GM21381 (cell line): Measurements from ENCODE around the gene SLC9C2.
"Not testable (repeated sequence)": the region's sequence is repeated elsewhere in the genome, so short reads cannot be mapped to it uniquely, and the experiment has no call there.

Source experiments
- ATAC-seq: cut with Tn5 transposase; IDR thresholded peaks from one replicate; pipeline ENCODE4 v1.9.1; 2021; ENCODE audit warnings: mild to moderate bottlenecking, moderate library complexity; ENCODE audit not compliant: unreplicated experiment

Gene SLC9C2

DNA sequence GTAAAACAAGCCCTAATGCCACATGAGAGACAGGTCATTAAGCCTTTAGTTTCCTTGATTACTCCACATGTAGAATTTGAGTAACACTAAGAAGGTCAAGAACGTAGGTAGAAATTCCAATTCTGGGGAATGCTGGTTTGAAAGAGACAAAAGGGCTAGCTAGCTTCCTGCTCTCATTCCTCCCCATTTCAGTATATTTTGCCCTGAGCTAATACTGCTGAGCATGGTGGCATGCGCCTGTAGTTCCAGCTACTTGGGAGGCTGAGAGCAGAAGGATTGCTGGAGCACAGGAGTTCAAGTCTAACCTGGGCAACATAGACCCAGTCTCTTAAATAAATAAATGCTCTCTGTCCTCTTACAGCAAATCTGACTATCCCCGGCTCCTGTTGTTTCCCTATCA is 112.9 kb downstream of the SLC9C2 start:
- ATAC-seq = no peak

GRCh38 chr1:173489149-173489600 is 113.7 kb downstream of the SLC9C2 start:
- no peak for ATAC-seq

DNA sequence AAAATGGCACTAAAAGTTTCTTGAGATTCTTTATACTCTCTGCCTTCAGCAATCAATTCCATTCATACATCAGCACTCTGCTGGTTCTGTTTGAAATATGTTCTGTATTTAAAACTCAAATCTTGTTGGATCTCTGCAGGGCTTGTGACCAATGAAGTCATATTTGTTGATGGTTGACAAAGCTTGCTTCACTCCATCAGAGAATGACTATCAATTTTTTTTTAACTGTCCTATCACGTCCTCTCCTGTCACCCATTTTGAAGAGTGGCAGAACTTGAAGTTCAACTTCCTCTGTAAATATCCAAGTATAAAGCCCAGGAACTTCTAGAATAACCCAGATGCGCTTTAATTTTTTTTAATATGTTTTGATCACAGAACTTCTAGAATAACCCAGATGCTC is 114.9 kb downstream of the SLC9C2 start:
- no peak for ATAC-seq

GRCh38 chr1:173485401-173485800 is 117.5 kb downstream of the SLC9C2 start:
- ATAC-seq = no peak

GRCh38 chr1:173484276-173484675 is 118.6 kb downstream of the SLC9C2 start:
- ATAC-seq = no peak

DNA sequence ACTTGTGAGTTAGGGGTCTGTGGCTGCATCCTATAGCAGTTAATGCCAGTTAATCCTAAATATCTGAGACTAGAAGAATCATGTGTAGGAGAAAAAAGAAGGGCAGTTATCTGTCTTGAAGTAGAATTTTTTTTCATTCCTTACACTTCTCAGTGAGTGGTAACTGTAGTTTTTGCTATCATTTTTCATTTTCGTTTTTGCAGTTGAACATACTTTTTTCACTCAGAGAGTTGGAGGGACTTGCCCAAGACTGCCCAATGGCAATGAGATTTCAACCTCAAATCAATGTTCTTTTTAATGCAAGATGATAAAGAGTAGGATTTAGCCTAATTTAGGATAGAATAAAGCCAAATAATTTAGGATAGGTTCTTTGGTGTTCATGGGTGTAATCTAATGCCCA is 120.2 kb downstream of the SLC9C2 start:
- no peak for ATAC-seq

DNA sequence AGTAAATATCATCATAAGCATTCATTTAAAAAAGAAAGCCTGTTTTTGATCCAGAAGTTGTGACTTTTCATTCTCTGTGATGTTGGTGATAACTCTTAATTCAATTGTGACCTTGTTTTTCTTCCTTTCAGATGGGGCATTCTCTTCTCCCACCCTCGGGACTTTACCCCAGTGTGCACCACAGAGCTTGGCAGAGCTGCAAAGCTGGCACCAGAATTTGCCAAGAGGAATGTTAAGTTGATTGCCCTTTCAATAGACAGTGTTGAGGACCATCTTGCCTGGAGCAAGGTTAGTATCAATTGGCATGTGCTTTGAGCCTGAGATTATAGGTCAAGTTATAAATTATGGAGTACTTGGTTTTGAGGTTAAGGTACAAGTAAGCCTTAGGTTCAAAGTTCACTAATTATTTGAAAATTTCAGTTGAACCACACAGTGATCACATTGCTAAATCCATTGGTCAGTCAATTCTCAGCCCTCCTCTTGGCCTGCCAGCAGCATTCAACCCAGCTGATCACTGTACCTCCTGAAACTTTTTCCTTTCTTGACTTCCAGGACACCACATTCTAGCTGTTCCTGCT is 121.6 kb downstream of the SLC9C2 start:
- no peak for ATAC-seq

DNA sequence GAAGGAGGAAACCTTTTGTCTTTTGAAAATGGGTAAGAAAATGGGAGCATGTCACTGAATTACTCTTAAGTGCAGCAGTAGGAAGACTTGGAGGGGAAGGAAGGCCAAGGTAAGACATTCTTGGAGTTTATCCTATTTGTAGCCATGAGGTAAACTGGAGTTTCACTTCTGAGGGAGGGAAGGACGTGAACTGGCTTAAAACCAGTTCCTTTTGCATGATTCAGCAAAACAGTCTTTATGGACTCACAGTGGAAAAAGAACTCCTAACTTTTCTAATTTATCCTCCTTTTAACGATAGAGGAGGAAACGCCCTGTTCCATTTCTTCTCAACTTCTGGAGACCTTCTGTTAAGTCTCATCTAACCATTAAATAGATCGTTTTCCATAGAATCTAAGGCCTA is 123.2 kb downstream of the SLC9C2 start:
- ATAC-seq = no peak

GRCh38 chr1:173478094-173478674 is 124.7 kb downstream of the SLC9C2 start:
- no peak for ATAC-seq

- ATAC-seq = peak; percentile 56
Measured at GRCh38 chr1:173477286-173478093, 125.4 kb downstream of the SLC9C2 start, which contains the start of gene PRDX6. TSS of gene PRDX6 (plus strand) at chr1:173477335. CDS start at chr1:173477398, 63 bp downstream.

DNA sequence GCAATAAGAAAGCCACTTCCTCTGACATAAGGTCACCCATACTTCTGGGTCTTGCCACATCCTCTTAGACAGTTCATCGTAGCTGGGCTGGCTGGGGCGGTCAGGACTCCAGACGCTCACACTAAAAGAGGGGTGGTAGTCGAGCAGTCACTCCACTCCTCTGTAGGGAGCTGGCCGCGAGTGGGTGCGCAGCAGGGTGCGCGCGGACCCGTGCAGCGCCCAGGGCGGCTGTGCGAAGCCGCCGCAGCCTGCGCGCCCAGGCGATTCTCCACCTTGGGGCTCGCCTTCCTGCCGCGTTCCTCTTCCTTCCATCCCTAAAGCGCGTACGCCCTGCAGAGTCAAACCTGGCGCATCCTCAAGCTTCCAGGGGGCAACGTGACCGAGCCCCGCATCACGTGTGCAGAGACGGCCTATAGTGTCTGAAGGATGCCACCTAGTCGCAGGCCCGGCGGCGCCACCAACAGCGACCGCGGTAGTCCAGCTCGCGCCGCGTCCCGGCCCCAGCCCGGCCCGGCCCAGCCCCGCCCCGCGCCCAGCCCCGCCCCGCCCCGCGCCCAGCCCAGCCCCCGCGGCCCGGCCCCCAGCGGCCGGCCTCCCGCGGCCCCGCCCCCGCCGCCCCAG is 126.1 kb downstream of the SLC9C2 start:
- peak; percentile 95 for ATAC-seq

- ATAC-seq = no peak
Measured at GRCh38 chr1:173476197-173476664, 126.6 kb downstream of the SLC9C2 start.

- ATAC-seq = no peak
Measured at GRCh38 chr1:173475564-173476196, 127.2 kb downstream of the SLC9C2 start.

GRCh38 chr1:173474780-173475421 is 128.0 kb downstream of the SLC9C2 start:
- not testable (repeated sequence) for ATAC-seq

DNA sequence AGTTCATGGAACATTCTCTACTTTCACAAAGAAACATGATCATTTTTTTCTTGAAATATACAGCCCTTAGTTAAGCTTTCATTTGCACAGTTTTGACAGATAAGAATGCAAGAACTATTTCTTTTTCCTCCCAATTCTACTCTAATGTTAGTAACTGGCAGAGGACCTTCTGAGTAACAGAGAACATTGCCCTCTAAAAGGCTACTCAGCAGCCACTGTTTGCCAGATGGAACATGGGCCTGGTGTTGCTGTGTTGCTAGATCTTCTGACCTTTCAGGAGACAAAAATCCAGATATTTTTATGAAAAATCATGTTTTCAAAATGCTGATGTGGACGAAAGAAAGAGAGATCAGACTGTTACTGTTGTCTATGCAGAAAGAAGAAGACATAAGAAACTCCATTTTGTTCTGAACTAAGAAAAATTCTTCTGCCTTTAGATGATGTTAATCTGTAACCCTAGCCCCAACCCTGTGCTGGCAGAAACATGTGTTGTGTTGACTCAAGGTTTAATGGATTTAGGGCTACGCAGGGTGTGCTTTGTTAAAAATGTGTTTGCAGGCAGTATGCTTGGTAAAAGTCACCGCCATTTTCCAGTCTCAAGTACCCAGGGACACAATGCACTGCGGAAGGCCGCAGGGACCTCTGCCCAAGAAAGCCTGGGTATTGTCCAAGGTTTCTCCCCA is 128.6 kb downstream of the SLC9C2 start:
- ATAC-seq = no peak

GRCh38 chr1:173473599-173474011 is 129.3 kb downstream of the SLC9C2 start:
- no peak for ATAC-seq

GRCh38 chr1:173470608-173471007 is 132.3 kb downstream of the SLC9C2 start:
- no peak for ATAC-seq

- no peak for ATAC-seq
Measured at GRCh38 chr1:173469656-173470055, 133.2 kb downstream of the SLC9C2 start.

GRCh38 chr1:173467426-173467825 is 135.4 kb downstream of the SLC9C2 start:
- no peak for ATAC-seq

DNA sequence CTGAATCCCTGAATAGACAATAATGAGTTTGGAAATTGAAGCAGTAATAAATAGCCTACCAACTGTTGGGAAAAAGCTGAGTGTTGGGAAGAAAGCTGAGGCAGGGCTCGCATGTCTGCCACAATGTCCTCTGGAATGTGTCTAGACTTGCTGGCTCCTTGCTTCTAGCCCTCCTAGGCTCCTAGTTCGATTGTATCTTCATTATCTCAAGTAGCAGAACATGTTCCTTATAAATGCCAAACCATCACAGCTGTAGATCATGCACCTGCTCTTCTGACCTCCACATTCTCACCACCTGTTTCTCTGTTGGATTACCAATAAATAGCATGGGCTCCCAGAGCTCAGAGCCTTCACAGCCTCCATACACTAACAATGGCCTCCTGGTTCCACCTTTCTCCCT is 138.7 kb downstream of the SLC9C2 start:
- not testable (repeated sequence) for ATAC-seq
